Left lung (tissue), 10 donors: ENCODE measurements around the gene FGF18. TPM values are rescaled to one million over a fixed set of nuclear protein-coding genes. Genes with fewer than 3 reads are reported as not detected.

ENCODE experiments used
- ATAC-seq: fragments of 200-7000 bp; cut with Tn5 transposase; one replicate; pipeline ENCODE4 v1.9.1; 2020; ENCODE audit warnings: moderate library complexity
- DNase-seq, 4 donors: peaks; one replicate each; pipeline ENCODE4 v3.0.0-alpha.2; 2013 to 2020
- H3K27ac ChIP-seq, 2 donors: fragments of 200-600 bp; sonication (generic) in 1 of 2; one replicate each; pipeline versions ENCODE4 v1.5.0 to v1.8.0; 2020 to 2021
- H3K27me3 ChIP-seq, 2 donors: fragments of 200-600 bp; sonication (generic) in 1 of 2; one replicate each; pipeline versions ENCODE4 v1.5.0 to v1.8.0; 2020 to 2021
- H3K36me3 ChIP-seq, 2 donors: fragments of 200-600 bp; sonication (generic) in 1 of 2; one replicate each; pipeline versions ENCODE4 v1.5.0 to v1.8.0; 2020 to 2021
- H3K4me1 ChIP-seq, 2 donors: fragments of 200-600 bp; one replicate each; pipeline ENCODE4 v1.8.0; 2021
- H3K4me3 ChIP-seq, 2 donors: fragments of 200-600 bp; sonication (generic) in 1 of 2; one replicate each; pipeline versions ENCODE4 v1.5.0 to v1.8.0; 2020 to 2021; ENCODE audit warnings: mild to moderate bottlenecking in 1 of 2
- H3K9me3 ChIP-seq, 2 donors: fragments of 200-600 bp; sonication (generic) in 1 of 2; one replicate each; pipeline versions ENCODE4 v1.5.0 to v1.8.0; 2020 to 2021
- intact Hi-C, 2 donors: fragments of 100-400 bp; cut with DNase I; formaldehyde crosslinking; loops; one replicate each; pipeline versions ENCODE4 v1.11.2 to v1.14.2; 2022
- polyA plus RNA-seq, 6 donors: library from polyadenylated mRNA; unstranded; fragments of 120-200 nt; gene quantifications; one replicate each; pipeline ENCODE4 v1.2.1, GENCODE V29; 2013; ENCODE audit not compliant: insufficient read length in 6 of 6
- total RNA-seq, 2 donors: library from RNA; stranded (reverse); fragmentation: NEBNext Ultra II Directional; extraction: Animal tissue kit (Norgen Biotek cat#: 25700); gene quantifications; one replicate each; pipeline ENCODE4 v1.2.1, GENCODE V29; 2021
- TF ChIP-seq, protein P1 (sequence below), 2 donors: fragments of 200-600 bp; sonication (generic) in 1 of 2; IDR thresholded peaks; one replicate each; pipeline versions ENCODE4 v1.5.0 to v1.8.0; 2021; ENCODE audit warnings: antibody characterized with exemption in 2 of 2
- donor health status: DM: no; HTN: yes; CAD: no.
- donor health status: DM: no; HTN: no; CAD: no.

Gene FGF18
- total and polyA plus RNA-seq, 8 donors: 2.3 to 12.2 (median 5.9) TPM

DNA sequence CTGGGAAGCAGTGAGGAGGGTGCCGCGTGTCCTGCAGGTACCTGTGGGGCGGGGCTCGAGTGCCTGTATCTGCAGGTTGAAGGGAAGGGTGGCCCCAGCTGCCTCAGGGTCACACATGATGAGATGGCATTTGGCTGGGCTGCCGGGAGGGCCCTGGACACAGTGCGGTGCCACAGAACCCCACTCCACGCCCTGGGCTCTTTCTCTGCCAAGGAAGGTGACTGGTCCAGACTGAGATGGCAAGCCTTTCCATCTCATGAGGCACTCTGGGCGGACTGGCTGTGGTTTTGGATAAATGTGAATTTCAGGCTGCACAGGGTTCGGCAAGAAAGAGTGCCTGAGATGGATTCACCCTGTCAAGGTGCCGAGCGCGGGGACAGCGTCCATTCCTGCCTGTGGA, 69.4 kb downstream of the FGF18 start:
- TF ChIP-seq, protein P1, sequence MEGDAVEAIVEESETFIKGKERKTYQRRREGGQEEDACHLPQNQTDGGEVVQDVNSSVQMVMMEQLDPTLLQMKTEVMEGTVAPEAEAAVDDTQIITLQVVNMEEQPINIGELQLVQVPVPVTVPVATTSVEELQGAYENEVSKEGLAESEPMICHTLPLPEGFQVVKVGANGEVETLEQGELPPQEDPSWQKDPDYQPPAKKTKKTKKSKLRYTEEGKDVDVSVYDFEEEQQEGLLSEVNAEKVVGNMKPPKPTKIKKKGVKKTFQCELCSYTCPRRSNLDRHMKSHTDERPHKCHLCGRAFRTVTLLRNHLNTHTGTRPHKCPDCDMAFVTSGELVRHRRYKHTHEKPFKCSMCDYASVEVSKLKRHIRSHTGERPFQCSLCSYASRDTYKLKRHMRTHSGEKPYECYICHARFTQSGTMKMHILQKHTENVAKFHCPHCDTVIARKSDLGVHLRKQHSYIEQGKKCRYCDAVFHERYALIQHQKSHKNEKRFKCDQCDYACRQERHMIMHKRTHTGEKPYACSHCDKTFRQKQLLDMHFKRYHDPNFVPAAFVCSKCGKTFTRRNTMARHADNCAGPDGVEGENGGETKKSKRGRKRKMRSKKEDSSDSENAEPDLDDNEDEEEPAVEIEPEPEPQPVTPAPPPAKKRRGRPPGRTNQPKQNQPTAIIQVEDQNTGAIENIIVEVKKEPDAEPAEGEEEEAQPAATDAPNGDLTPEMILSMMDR (IDR thresholded peaks at IDR 0.05): no peak
- no peak for ATAC-seq
- intact Hi-C loops: no loop called here

DNA sequence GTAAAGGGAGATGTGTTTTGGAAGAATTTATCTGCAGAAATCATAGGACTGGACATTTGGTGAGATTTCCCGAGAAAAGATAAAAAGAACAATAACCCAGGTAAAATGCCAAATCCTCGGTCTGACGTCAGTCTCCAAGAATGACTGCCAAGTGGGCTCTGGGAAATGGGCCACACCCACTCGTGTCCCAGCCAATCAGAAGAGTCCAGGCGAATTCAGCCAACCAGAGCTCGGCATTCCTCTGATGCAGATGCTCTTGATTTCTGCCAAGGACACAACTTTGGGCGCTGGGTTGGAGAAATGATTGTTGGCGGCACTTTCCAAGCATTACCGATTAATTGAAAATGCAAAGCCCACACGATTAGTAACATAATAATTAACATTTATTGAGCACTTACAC, 73.3 kb downstream of the FGF18 start:
- Histone ChIP-seq H3K9me3 (no peaks in the 10 kb centered on the region), H3K36me3 (no peaks in the 10 kb centered on the region), H3K27ac (no peak overlapping the region), H3K27me3 (no peaks in the 10 kb centered on the region), H3K4me1 (peaks cover 0 to 6% of the 10 kb centered on the region in 2 donors), H3K4me3 (no peak overlapping the region)
- DNase-seq (no peak), ATAC-seq (no peak)
- intact Hi-C loops: no loop called here
- TF ChIP-seq, protein P1 (IDR thresholded peaks at IDR 0.05): no peak

More for the DNA sequence above, 69.4 kb downstream of the FGF18 start:
- Histone ChIP-seq H3K27me3 (no peaks in the 10 kb centered on the region), H3K27ac (no peak overlapping the region), H3K4me1 (no peaks in the 10 kb centered on the region), H3K36me3 (no peaks in the 10 kb centered on the region), H3K4me3 (no peak overlapping the region), H3K9me3 (no peaks in the 10 kb centered on the region)
- no peak for DNase-seq

DNA sequence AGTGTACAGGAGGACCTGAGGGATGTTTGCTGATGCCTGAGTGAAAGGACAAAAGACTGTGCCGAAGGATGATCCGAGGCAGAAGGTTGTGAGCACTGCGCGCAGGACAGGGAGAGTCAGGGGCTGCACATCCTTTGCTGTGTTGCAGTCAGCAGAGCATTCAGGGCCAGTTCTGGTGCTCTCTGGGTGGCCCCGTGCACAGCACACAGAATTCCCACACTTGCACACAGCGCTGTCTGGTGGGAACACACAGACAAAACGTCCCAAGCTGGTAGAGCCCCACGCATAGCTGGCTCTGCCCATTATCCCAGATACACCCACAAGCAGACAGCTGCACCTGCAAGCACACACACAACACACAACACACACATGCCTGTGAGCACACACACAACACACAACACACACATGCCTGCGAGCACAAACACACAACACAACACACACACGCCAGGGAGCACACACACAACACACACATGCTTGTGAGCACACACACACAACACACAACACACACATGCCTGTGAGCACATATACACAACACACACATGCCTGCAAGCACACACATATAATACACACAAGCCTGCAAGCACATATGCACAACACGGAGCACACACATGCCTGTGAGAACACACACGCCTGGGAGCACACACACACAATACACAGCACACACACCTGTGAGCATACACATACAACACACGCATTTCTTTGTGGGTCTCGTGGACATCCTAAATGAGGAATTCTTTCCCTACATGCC, 74.4 kb downstream of the FGF18 start:
- H3K36me3 ChIP-seq: no peaks in the 10 kb centered on the region
- H3K4me3 ChIP-seq: no peak overlapping the region
- intact Hi-C loops: no loop called here
- H3K27ac ChIP-seq: peak overlapping the region; percentile 30 to 50
- H3K9me3 ChIP-seq: no peaks in the 10 kb centered on the region
- H3K27me3 ChIP-seq: no peaks in the 10 kb centered on the region
- H3K4me1 ChIP-seq: peaks cover 0 to 6% of the 10 kb centered on the region in 2 donors
- DNase-seq (no peak), ATAC-seq (no peak)
- TF ChIP-seq, protein P1 (IDR thresholded peaks at IDR 0.05): no peak

DNA sequence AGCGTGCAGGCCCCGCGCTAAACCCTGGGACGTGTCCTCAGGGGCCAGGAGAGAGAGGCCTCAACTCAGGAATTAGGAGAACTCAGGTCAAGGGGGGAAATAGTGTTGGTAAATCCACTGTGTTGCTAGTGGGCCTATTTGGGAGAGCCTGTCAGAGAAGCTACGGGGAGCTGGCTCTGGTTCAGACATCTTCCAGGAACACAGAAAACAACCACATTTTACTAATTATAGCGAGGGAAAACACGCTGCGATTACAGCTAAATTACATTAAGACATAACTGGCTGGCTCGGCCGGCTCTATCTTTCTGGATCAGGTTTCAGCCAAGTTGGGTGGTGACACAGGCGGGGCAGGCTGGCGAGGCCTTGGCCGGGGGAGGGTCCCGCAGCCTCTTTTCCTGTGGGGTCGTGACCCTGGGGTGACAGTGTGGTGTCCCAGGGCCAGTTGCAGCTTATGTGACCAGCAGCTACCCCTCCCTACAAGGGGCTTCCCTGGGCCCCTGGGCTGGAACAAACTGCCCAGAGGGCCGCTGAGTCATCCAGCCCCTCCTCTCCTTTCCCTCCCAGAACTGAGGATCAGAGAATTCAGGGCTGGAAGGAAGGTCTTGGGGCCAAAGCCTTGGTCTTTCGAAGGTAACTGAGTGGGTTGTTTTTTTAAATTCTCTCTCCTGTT, 75.1 kb downstream of the FGF18 start:
- no peaks in the 10 kb centered on the region for H3K9me3 ChIP-seq
- H3K36me3 ChIP-seq: no peaks in the 10 kb centered on the region
- peak; percentile 87 for ATAC-seq
- H3K27ac ChIP-seq: peak overlapping the region; percentile 30 to 50
- peak; percentile 56 to 82 (median 66) for DNase-seq
- intact Hi-C loops: no loop called here
- peaks cover 0 to 6% of the 10 kb centered on the region in 2 donors for H3K4me1 ChIP-seq
- no peaks in the 10 kb centered on the region for H3K27me3 ChIP-seq
- no peak overlapping the region for H3K4me3 ChIP-seq
- TF ChIP-seq, protein P1 (IDR thresholded peaks at IDR 0.05): no peak

DNA sequence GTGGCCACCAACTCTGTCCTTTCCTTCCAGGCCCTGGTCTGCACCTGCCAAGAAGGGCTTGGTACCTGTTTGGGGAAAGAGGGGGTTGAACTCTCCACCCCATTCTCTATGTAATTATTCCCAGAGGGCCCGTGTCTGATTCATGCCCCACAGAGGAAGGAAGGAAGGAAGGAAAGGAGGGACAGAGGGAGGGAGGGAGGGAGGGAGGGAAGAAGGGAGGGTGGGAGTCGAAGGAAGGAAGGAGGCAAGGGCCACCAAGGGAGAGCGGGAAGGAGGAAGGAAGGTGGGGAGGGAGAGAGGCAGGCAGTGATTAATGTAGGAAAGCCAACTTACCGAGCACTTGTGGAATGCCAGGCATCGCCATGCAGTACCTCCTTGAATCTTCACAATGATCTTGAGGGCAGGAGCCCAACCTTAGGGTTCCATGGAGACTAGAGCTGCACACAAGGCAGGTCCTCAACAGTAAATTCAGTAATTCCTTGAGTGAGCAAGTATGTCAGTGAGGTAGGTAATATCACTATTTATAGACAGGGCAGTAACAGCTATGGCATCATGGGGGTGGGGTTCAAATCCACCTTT, 75.8 kb downstream of the FGF18 start:
- ATAC-seq (peak; percentile 9), DNase-seq (no peak)
- Histone ChIP-seq H3K36me3 (no peaks in the 10 kb centered on the region), H3K27ac (peak overlapping the region; percentile 30 to 50), H3K4me3 (no peak overlapping the region), H3K27me3 (no peaks in the 10 kb centered on the region), H3K4me1 (peaks cover 0 to 6% of the 10 kb centered on the region in 2 donors), H3K9me3 (no peaks in the 10 kb centered on the region)
- intact Hi-C loops: no loop called here
- TF ChIP-seq, protein P1 (IDR thresholded peaks at IDR 0.05): no peak
